GM19240 (cell line): ENCODE data around the gene FEM1B.

Experiments used
- DNase-seq: peaks from one replicate; pipeline ENCODE4 v3.0.0; 2011; ENCODE audit warnings: low spot score; ENCODE audit not compliant: insufficient read length

The FEM1B gene

DNA sequence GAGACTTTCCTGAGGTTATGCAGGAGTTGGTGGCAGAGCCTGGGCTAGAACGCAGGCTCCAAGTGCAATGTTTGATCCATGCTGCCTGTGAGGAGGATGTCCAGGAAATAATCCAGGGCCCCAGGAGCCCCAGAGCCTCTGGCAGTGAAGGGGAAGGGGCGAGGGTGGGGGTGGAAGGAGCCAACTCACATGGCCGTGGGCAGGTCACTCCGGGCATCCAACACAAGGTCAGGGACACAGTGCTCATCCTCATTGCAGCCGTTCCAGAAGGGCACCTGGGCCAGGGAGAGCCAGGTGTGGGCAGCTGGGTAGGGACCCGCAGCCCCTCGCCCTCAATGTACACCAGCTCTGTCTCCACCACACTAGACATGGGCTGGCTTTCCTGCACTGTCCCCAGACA is 43.7 kb downstream of the FEM1B start:
- DNase-seq, result no peak

DNA sequence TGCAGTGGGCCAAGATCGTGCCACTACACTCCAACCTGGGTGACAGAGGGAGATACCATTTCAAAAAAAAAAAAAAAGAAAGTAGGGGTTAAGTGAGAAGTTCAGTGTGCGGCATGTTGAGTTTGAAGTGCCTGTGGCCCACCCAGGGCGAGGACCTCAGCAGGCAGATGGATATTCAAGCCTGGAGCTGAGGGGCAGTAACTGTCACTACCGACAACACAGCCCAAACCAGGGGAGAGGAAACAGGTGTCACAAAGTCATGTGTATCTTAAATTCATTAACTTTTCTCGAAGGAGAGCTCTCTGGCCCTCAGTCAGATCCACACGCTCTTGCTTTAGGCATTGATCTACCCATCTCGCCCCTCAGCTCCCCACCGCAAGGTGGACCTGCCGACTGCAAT is 45.3 kb downstream of the FEM1B start:
- DNase-seq, result no peak

DNA sequence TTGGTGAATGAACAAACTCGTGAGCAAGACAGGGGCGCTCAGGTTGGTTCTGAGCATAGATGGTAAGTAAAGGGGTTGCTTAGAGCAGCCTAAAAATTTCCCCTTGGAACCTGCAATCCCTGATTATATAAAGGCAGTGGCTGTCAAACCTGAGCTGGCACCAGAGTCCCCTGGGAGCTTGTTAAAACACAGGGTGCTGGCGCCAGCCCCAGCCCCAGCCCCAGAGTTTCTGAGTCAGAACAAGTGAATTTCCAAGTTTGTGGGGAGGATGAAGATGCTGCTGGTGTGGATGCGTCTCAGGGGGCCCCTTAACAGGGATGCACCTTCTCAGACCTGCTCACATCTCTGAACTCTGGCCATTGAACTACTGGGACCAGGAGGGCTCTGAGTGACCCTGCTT is 48.2 kb downstream of the FEM1B start:
- DNase-seq, result no peak

DNA sequence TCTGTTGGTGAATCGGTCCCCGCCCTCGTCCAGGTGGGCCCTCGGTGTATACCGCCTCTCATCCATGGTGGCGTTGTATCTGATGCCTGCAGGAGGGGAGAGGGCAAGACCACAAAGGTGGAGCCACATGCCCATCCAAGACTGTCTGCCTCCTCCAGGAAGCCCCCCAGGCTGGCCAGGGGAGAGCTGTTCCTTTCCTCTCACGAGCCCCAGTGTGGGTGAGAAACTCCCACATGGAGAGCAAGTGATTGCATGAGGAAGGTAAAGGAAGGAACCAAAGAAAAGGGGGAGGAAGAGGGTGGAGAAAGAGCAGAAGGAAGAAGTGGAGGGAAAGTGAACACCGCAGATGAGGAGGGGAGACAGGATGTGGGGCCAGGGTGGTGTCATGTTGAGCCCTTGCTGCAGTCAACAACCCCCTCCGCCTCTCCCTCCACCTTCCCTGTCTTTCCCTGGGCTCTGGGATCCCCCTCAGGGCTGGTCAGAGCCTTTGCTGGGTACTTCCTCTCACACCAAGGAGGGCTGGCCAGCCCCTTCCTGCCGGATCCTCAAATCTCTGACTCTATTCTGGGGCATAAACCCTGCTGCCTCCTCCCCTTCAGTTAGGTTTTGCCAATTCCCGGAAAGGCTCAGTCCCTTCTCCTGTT is 49.3 kb downstream of the FEM1B start:
- no peak for DNase-seq

DNA sequence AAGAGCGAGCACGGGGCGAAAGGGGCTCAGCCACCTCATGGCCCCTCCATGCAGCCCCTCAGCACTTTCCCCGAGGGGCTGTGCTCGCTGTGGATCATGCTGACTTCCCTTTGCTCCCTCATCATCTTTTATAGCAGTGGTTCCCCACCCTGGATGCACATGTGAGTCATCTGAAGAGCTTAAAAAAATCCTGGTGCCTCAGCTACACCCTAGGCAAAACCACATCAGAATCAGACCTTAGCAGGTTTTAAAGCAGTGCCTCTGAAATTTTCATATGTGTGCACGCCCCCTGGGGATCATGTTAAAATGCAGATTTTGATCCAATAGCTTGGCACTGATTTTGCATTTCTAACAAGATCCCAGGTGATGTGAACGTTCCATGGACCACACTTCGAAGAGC is 50.9 kb downstream of the FEM1B start:
- no peak for DNase-seq

DNA sequence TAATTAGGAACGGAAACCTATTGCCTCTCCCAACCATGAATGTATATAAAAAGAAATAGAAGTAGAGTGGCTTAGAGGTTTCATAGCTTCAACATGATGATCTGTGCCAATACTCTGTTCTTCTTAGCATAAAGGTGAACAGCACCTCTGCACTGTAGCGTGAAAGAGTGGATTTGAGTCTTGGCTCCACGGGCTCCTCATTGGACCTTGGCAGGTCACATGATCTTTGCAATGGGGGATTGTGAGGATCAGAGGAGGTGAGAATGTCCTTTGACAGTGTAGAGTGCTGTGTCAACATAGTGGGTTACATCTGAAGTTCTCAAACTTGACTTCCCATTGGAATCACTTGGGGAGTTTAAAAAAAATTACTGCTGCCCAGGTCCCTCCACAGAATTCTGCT is 51.4 kb downstream of the FEM1B start:
- DNase-seq, result no peak

DNA sequence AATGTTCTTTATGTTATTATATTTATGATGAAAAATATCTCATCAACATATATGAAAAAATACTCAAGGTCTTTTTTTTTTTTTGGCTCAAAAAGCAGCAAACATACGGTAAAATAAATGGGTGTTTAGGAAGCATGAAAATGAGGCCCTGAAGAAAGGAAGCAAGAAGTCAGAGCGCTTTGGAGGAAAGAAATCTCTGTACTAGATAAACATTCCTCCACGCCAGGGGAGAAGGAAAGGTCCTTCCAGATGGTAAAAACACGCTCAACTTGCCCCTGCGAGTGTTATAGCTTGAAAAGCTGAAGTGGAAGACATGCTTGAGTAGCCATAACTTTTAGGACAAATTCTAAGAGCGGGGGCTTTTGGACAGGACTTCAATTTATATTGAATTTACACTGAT is 52.9 kb downstream of the FEM1B start:
- no peak for DNase-seq

DNA sequence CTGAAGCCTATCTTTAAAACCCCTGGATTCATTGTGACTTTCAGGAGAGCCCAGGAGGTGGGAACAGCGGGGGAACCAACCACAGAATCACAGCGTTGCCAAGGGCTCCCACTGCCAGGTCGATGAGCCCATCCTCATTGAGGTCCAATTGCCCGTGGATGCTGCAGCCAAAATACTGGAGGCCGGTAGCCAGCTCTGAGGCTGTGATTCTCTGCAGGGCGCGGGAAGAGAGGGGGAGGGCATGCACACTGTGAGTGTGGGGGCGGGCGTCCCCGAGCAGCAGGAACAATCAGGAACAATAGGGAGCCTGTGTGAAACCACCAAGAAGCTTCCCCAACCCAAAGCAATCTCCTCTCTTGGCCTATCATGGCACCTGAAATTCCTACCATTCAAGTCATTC is 53.4 kb downstream of the FEM1B start:
- DNase-seq, result no peak

DNA sequence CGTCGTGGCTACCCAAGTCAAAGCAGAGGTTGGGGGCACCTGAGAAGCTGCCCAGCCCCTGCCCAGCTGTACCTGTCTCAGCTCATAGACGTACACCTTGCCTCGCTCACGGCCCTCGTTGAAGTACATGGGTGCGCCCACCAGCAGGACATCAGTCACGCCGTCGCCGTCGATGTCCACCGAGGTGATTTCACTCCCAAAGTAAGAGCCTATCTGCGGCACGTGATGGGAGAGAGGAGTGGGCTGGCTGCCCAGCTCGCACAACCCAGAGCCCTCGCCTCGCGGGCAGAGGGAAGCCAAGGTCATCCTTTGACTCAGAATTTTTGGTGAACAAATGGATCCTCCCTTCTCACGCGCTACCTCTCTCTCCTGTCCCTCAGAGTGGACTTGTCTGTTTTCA is 54.7 kb downstream of the FEM1B start:
- DNase-seq, result no peak

DNA sequence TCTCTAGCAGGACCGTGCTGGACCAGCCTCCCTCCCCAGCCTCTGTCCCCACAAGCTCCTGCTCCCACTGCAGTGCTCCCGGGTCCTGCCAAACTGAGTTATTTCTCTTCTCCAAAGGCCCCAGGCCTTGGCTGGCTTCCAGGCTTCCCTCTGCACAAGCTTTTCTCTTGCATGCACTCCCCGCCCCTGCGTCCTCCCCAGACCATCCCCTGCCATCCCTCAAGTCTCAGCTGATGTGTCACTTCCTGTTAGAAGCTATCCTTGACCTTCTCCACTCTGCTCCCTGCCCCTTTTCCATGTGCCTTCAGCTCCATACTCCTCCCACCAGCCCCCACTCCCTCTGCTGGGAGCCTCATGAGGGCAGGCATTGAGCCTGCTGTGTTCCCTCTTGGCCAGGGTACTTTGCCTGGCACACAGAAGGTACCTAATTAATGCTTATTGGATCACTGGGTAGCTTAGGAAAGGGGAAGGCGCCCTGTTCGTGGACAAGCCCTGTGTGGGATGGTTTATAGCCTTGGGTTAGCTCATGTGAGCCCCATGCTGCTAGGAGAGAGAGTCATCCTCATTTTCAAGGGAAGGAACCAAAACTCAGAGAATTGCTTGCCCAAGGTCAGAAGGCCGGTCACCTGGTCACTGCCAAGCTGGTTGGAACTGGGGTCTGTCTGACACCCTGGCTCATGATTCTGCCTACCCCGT is 56.4 kb downstream of the FEM1B start:
- no peak for DNase-seq

DNA sequence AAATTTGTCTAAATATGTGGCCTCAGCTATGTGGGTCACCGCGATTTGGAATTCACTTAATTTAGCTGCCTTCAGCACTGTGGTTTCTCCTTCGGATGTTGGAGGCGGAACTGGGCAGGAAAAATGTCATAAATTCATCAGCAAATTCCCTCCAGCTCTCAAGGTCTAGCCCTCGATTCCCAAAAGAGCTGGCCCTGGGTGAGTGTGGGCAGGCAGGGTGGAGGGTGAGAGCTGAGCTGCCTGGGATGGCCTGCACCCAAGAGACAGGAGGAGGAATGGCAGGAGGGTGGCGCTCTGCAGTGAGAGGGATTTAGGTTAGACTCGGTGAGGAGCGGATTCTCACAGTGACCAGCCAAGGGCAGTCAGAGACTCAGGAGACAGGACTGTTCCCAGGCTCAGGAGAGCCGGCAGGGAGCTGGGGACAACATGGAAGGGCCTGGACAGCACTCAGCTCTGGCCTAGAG is 57.1 kb downstream of the FEM1B start:
- no peak for DNase-seq

DNA sequence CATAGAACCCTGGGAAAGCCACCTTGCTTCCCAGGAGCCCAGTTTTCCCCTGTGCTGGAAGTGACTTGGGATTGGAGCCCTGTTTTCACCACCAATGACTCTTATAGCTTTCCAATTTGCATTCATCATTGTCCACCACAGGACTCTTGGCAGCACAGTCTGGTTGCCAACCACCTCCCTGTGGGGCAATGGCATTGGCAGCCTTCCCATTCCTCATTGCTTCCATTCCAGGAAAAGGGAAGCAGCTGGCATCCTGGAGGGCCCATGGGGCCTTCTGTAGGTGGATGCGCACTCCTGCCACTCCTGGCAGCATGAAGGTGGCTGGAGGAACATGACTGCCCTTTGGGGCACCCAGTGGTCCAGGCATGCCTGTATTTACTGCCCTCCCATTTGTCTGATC is 57.7 kb downstream of the FEM1B start:
- DNase-seq, result no peak

DNA sequence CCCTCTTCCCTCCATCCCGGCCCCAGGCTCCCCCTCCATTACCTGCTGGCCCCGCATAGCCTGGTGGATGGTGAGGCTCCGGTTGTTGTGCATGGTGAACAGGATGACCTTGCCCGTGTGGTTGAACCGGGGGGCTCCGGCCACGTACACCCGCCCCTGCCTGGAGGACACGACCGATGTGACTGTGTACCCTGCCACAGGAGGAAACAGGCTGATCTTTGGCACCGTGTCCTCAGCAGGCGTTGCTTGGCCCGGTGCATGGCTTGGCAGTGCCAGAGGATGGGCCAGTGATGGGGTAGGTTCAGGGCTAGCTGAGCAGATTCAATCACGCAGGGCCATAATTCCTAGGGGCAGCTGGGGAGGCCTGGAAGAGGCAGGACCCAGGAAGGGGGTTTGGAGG is 58.1 kb downstream of the FEM1B start:
- DNase-seq, result no peak

DNA sequence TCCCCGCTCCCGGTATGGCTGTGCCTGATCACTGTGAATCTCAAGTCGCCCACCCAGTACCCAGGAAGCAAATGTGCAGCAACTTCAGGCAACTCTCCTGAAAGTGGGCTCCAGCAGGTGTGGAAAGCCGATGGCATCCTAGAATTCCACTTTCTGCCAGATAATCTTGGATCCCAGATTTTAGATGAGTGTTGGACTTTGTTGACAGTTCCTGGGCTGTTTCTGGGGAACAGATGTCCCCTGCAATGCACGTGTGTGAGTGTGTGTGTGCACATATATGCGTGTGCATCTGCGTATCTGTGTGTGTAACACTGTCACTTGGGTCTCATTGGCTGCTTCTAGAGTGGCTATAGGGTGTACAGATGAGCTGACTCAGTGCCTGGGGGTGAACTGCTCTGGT is 59.0 kb downstream of the FEM1B start:
- no peak for DNase-seq

DNA sequence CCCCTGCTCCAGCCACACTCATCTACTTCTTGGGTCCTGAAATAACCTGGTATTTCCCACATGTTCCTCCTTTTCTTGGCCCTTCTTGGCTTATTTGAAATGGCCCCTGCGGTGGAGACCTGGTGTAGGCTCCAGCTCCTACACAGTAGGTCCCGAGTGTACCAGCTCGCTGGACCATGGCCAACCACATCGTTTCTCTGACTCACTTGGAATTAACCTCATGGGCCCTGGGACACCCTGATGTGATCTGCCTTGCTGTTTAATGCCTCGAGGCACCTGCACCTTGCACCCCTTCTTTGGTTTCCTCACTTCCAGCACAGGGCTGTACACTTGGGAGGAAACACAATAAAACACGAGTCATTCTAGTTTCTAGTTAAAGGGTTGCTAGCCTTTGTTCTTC is 60.3 kb downstream of the FEM1B start:
- no peak for DNase-seq

DNA sequence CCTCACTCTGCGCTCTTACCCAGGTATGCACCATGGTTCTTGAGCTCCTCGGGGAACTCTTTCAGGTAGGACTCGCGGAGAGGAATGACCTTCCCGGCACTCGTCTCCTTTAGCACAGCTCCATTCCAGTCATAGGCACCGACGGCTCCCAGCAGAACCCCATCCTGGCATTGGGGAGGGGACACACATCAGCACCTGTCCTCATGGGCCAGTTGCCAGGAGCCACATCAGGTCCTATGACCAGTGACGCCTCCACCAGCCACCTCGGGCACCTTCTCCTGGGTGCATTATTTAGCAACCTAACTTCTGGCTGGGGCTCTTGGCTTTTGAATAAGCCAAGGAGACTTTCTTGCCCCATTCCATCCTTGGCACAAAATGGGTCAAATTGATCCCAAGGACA is 61.9 kb downstream of the FEM1B start:
- no peak for DNase-seq

DNA sequence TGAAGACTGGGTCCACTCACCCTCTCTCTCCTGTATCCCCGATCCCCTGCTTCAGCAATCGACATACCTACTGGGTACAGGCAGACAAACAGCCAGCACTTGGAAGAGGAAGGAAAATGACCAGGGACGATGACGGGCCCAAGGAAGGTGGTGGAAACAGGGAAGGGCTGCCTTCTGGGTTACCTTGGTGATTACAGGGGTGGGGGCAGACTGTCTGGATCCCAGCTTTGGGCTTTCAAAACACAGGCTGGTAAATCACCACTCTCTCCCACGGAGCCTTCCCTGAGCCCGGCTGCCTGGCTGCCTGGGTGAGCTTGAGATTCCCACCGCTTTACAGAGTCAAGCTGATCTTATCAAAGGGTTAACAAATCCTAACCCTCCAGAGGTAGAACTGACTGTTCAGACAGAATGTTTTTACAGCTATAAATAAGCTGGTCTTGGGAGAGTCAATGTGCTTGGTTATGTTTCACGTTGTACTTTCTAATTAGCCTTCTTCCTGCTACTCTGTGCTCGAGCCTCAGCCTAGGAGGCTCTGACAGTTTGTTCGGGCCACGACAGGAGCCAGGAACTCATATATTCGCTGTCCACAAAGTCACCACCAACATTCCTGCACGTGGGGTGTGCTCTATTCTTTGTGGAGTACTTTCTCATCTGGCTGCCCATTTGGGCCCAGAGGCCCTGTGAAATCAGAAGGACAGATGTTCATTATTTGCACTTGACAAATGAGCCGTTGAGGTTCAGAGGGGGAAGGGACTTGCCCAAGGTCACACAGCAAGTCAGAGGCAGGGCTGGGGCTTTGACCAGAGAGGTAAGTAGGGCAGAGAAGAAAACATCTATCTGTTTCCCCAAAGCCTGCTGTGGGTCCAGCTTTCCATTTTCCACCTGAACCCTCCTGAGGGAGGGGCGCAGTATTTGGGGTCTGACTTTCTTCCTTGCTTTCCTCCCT is 63.5 kb downstream of the FEM1B start:
- DNase-seq, result no peak

DNA sequence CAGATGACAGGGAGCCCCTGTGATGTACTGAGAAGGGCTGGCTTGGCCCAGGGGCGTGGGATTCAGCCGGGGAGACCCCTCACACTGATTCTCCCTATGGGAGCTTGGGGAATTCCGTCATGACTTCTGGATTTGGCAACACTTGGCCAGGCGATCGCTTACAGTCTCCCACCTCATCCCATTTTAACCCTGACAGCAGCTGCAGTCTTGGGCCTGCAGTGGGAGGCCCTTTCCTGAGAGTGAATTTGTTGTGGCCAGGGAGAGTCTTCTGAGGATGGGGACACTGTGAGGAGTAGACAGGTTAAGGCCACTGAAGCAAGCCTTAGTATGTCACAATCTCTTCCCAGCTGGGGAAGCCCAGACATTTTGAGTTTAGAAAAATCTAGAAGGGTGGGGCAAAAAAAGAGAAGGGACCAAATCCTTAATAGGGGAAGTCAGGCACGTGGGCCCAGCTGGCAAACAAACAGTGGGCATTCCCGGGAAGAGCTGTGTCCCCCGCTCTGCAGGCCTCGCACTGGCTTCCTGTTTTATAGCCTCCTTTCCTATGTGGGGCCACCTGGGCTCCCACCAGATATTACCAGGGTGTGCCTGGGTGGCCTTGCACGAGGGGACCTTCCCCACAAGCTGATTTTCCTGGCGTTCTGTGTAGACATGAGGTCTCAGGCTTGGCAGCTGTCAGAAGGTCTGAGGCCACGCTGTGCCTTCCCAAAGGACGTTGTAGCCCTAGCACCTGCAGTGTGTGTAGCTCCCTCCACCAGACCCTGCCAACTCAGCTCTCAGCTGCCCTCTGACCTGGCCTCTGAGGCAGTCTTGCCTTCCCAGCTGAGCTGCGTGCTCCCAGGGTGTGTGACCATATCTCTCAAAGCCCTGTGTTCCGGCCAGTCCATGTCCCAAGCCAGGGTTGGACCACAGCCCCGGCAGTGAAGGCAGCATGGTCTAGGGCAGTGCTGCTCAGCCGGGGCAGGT is 64.5 kb downstream of the FEM1B start:
- no peak for DNase-seq

DNA sequence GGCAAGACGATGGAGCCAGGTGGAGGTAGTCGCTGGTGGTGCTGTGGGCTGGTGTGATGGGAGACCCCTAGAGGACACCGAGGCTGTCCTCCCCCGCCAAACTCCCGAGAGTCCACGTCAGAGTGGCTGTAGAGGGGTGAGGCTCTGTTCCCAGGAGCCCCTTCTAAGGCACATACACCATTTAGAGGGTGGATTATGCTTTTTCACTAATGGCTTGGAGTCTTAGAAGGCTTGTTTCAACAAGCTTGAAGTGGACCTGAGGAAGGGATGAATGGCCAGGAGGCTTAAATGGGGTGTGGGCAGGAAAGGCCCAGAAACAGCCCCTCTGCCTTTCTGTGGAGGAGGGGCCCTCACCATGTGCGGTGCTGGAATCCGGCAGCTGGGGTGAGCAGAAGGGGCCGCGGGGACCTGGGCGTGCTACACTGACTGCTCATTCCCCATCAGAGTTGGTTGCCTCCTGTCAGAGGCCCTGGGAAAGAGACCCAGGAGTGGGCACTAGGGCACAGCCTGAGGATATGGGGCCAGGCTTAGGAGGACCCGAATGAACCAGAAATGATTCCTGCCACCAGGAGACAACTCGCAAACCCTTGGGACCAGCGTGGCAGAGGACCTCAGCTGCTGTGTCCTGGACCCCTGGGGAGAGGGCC is 66.2 kb downstream of the FEM1B start:
- DNase-seq, result no peak

DNA sequence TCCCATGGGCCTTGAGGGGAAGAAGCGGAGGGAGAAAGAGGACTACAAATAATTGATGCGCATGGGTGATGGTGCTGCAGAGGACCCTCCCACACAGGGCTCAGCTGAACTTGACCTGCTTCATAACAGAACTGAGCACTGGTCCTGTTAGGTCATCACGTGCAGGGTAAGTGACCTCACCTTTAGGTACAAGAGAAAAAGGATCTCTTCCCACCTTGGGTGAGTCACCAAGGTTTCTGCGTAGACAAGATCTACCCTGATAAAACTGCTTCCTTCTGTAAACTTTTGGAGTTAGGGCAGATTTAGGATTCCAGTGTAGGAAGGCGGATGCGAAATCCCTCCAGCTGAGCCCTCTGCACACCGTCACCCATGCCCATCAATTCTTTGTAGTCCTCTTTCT is 67.1 kb downstream of the FEM1B start:
- no peak for DNase-seq
